ENCODE data around the gene AHI1. TPM values are rescaled to one million over a fixed set of nuclear protein-coding genes. Genes with fewer than 3 reads are reported as not detected.
"Not testable (repeated sequence)": the region's sequence is repeated elsewhere in the genome, so short reads cannot be mapped to it uniquely, and the experiment has no call there.

The AHI1 gene
- total and polyA plus RNA-seq, 4 donors, result 5.2 to 51.7 (median 23.8) TPM

DNA sequence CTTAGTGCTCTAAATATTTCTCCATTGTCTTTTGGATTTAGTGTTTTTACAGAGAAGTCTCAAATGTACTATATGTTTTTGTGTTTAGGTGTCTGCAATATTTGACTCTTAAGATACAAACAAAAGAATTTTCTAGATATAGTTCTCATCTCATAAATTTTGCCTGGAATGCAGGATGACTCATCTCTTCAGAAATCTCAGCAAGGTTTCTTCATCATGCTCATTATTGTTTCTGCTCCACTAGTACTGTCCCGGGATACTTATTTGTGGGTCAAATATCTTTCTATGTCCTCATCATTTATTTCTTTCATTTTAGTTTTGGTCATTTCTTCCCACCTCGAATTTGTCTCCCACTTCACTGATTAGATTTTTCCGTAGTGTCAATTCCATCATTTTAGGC lies 9.5 kb downstream of the AHI1 start:
- no peaks in the 10 kb centered on the region for H3K27me3 ChIP-seq (ENCODE audit: control insufficient read depth in 3 of 3, insufficient read depth in 3 of 3, low read length in 2 of 3)
- H3K4me1 ChIP-seq (ENCODE audit: control insufficient read depth in 5 of 5, insufficient read depth in 5 of 5, low read length in 5 of 5), result no peaks in the 10 kb centered on the region
- no peak overlapping the region for H3K4me3 ChIP-seq
- TF ChIP-seq, protein P1, sequence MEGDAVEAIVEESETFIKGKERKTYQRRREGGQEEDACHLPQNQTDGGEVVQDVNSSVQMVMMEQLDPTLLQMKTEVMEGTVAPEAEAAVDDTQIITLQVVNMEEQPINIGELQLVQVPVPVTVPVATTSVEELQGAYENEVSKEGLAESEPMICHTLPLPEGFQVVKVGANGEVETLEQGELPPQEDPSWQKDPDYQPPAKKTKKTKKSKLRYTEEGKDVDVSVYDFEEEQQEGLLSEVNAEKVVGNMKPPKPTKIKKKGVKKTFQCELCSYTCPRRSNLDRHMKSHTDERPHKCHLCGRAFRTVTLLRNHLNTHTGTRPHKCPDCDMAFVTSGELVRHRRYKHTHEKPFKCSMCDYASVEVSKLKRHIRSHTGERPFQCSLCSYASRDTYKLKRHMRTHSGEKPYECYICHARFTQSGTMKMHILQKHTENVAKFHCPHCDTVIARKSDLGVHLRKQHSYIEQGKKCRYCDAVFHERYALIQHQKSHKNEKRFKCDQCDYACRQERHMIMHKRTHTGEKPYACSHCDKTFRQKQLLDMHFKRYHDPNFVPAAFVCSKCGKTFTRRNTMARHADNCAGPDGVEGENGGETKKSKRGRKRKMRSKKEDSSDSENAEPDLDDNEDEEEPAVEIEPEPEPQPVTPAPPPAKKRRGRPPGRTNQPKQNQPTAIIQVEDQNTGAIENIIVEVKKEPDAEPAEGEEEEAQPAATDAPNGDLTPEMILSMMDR (IDR thresholded peaks at IDR 0.05; ENCODE audit: control extremely low read depth, extremely low read depth), result no peak
- DNase-seq, result no peak
- H3K9ac ChIP-seq (ENCODE audit: insufficient read depth in 1 of 2, low read length in 2 of 2), result no peak overlapping the region
- H3K9me3 ChIP-seq (ENCODE audit: control insufficient read depth in 4 of 4, insufficient read depth in 3 of 4, low read length in 3 of 4), result peaks cover 0 to 4% (median under 1%) of the 10 kb centered on the region in 4 donors
- H3K27ac ChIP-seq (ENCODE audit: low read depth in 1 of 2, low read length in 1 of 2), result no peak overlapping the region
- WGBS, 2 donors, result 90% methylated on average over 3 of the region's 3 CpGs
- ATAC-seq (ENCODE audit: insufficient read depth, low FRiP score), result no peak
- peaks cover 6 to 23% (median 15%) of the 10 kb centered on the region in 4 donors for H3K36me3 ChIP-seq (ENCODE audit: control insufficient read depth in 4 of 4, insufficient read depth in 4 of 4, low read length in 4 of 4)

DNA sequence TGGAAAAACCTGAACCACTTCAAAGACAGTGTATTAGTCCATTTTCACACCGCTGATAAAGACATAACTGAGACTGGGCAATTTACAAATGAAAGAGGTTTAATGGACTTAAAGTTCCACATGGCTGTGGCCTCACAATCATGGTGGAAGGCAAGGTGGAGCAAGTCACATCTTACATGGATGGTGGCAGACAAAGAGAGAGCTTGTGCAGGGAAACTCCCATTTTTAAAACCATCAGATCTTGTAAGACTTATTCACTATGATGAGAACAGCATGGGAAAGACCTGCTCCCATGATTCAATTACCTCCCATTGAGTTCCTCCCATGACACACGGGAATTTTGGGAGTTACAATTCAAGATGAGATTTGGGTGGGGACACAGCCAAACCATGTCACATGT lies 13.6 kb downstream of the AHI1 start:
- WGBS, 2 donors, result 97 to 100% methylated on average over 2 of the region's 2 CpGs
- H3K9ac ChIP-seq (ENCODE audit: insufficient read depth in 1 of 2, low read length in 2 of 2); H3K4me1 ChIP-seq (ENCODE audit: control insufficient read depth in 5 of 5, insufficient read depth in 5 of 5, low read length in 5 of 5); ATAC-seq (ENCODE audit: insufficient read depth, low FRiP score); H3K4me3 ChIP-seq; H3K27me3 ChIP-seq (ENCODE audit: control insufficient read depth in 3 of 3, insufficient read depth in 3 of 3, low read length in 2 of 3); H3K27ac ChIP-seq (ENCODE audit: low read depth in 1 of 2, low read length in 1 of 2); DNase-seq: not testable (repeated sequence)
- peaks cover 9 to 46% (median 20%) of the 10 kb centered on the region in 4 donors for H3K36me3 ChIP-seq (ENCODE audit: control insufficient read depth in 4 of 4, insufficient read depth in 4 of 4, low read length in 4 of 4)
- H3K9me3 ChIP-seq (ENCODE audit: control insufficient read depth in 4 of 4, insufficient read depth in 3 of 4, low read length in 3 of 4), result peaks cover 2 to 13% (median 8%) of the 10 kb centered on the region in 4 donors

GRCh38 chr6:135481783-135482369 lies 15.7 kb downstream of the AHI1 start:
- ATAC-seq (ENCODE audit: insufficient read depth, low FRiP score) (no peak), DNase-seq (peak in 1 of 3 donors; percentile 9)
- Histone ChIP-seq H3K36me3 (ENCODE audit: control insufficient read depth in 4 of 4, insufficient read depth in 4 of 4, low read length in 4 of 4) (peaks cover 12 to 51% (median 21%) of the 10 kb centered on the region in 4 donors), H3K27ac (ENCODE audit: low read depth in 1 of 2, low read length in 1 of 2) (no peak overlapping the region), H3K9me3 (ENCODE audit: control insufficient read depth in 4 of 4, insufficient read depth in 3 of 4, low read length in 3 of 4) (peaks cover 2 to 16% (median 8%) of the 10 kb centered on the region in 4 donors), H3K4me3 (no peak overlapping the region), H3K4me1 (ENCODE audit: control insufficient read depth in 5 of 5, insufficient read depth in 5 of 5, low read length in 5 of 5) (no peaks in the 10 kb centered on the region), H3K27me3 (ENCODE audit: control insufficient read depth in 3 of 3, insufficient read depth in 3 of 3, low read length in 2 of 3) (no peaks in the 10 kb centered on the region), H3K9ac (ENCODE audit: insufficient read depth in 1 of 2, low read length in 2 of 2) (no peak overlapping the region)
- WGBS, 2 donors, result 96 to 98% methylated on average over 3 of the region's 3 CpGs
- TF ChIP-seq, protein P1 (IDR thresholded peaks at IDR 0.05; ENCODE audit: control extremely low read depth, extremely low read depth), result no peak

DNA sequence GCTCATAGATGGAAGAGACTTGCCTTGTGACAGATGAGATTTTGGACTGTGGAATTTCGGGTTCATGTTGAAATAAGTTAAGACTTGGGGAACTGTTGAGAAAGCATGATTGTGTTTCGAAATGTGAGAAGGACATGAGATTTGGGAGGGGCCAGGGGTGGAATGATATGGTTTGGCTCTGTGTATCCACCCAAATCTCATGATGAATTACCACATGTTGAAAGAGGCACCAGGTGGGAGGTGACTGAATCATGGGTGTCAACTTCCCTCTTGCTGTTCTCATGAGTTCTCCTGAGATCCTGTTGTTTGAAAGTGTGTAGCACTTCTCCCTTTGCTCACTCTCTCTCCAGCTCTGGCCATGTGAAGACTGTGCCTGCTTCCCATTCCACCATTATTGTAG lies 17.9 kb downstream of the AHI1 start:
- WGBS, 2 donors, result 85 to 89% methylated on average over 2 of the region's 2 CpGs
- ATAC-seq (ENCODE audit: insufficient read depth, low FRiP score), result no peak
- no peak overlapping the region for H3K27ac ChIP-seq (ENCODE audit: low read depth in 1 of 2, low read length in 1 of 2)
- H3K27me3 ChIP-seq (ENCODE audit: control insufficient read depth in 3 of 3, insufficient read depth in 3 of 3, low read length in 2 of 3), result no peaks in the 10 kb centered on the region
- H3K9me3 ChIP-seq (ENCODE audit: control insufficient read depth in 4 of 4, insufficient read depth in 3 of 4, low read length in 3 of 4), result peaks cover 2 to 16% (median 8%) of the 10 kb centered on the region in 4 donors
- DNase-seq, result no peak
- H3K4me1 ChIP-seq (ENCODE audit: control insufficient read depth in 5 of 5, insufficient read depth in 5 of 5, low read length in 5 of 5), result no peaks in the 10 kb centered on the region
- TF ChIP-seq, protein P1 (IDR thresholded peaks at IDR 0.05; ENCODE audit: control extremely low read depth, extremely low read depth), result no peak
- no peak overlapping the region for H3K4me3 ChIP-seq
- no peak overlapping the region for H3K9ac ChIP-seq (ENCODE audit: insufficient read depth in 1 of 2, low read length in 2 of 2)
- H3K36me3 ChIP-seq (ENCODE audit: control insufficient read depth in 4 of 4, insufficient read depth in 4 of 4, low read length in 4 of 4), result peaks cover 11 to 45% (median 18%) of the 10 kb centered on the region in 4 donors
